ENCODE data around the gene CAPN11. TPM values are rescaled to one million over a fixed set of nuclear protein-coding genes. Genes with fewer than 3 reads are reported as not detected.

The CAPN11 gene
- total RNA-seq, 2 donors from 2014 or later: 2.0 TPM; not detected in 1

- Histone ChIP-seq H3K27me3 (no peaks in the 10 kb centered on the region), H3K4me1 (no peaks in the 10 kb centered on the region), H3K9me3 (no peaks in the 10 kb centered on the region), H3K36me3 (no peaks in the 10 kb centered on the region), H3K4me3 (no peak overlapping the region), H3K27ac (no peak overlapping the region), H3K9ac (ENCODE audit: low read depth in 2 of 2, low read length in 2 of 2) (no peak overlapping the region)
- DNase-seq: no peak
- intact Hi-C loops (cut with DNase I): loop anchor here (2.0 kb wide), 1 partner anchor 55 kb away; no protein-coding TSS in a partner anchor
- TF ChIP-seq CTCF (IDR thresholded peaks at IDR 0.05): peak; percentile 2
Observed at GRCh38 chr6:44152109-44152461, 6.5 kb upstream of the CAPN11 start.

- H3K36me3 ChIP-seq: no peaks in the 10 kb centered on the region
- no peaks in the 10 kb centered on the region for H3K27me3 ChIP-seq
- H3K4me1 ChIP-seq: no peaks in the 10 kb centered on the region
- DNase-seq: no peak
- TF ChIP-seq CTCF (IDR thresholded peaks at IDR 0.05): no peak
- H3K9me3 ChIP-seq: no peaks in the 10 kb centered on the region
- no peak overlapping the region for H3K9ac ChIP-seq (ENCODE audit: low read depth in 2 of 2, low read length in 2 of 2)
- H3K4me3 ChIP-seq: no peak overlapping the region
- no peak overlapping the region for H3K27ac ChIP-seq
- intact Hi-C loops (cut with DNase I): loop anchor here (2.0 kb wide), 1 partner anchor 56 kb away; no protein-coding TSS in a partner anchor
Observed at GRCh38 chr6:44152533-44152932, 6.1 kb upstream of the CAPN11 start.

- H3K27ac ChIP-seq: no peak overlapping the region
- TF ChIP-seq CTCF (IDR thresholded peaks at IDR 0.05): no peak
Observed at GRCh38 chr6:44154067-44154466, 4.6 kb upstream of the CAPN11 start.

GRCh38 chr6:44156494-44157151, 2.0 kb upstream of the CAPN11 start:
- H3K4me1 ChIP-seq: no peaks in the 10 kb centered on the region

More at GRCh38 chr6:44154067-44154466, 4.6 kb upstream of the CAPN11 start:
- no peak overlapping the region for H3K4me3 ChIP-seq
- H3K36me3 ChIP-seq: no peaks in the 10 kb centered on the region
- H3K27me3 ChIP-seq: no peaks in the 10 kb centered on the region
- intact Hi-C loops (cut with DNase I): no loop called here
- H3K9ac ChIP-seq (ENCODE audit: low read depth in 2 of 2, low read length in 2 of 2): no peak overlapping the region
- DNase-seq: no peak
- H3K4me1 ChIP-seq: no peaks in the 10 kb centered on the region
- H3K9me3 ChIP-seq: no peaks in the 10 kb centered on the region

GRCh38 chr6:44157152-44157521, 1.5 kb upstream of the CAPN11 start:
- no peak for DNase-seq
- Histone ChIP-seq H3K36me3 (no peaks in the 10 kb centered on the region), H3K27ac (no peak overlapping the region), H3K9ac (ENCODE audit: low read depth in 2 of 2, low read length in 2 of 2) (no peak overlapping the region), H3K4me1 (no peaks in the 10 kb centered on the region), H3K9me3 (no peaks in the 10 kb centered on the region), H3K4me3 (no peak overlapping the region), H3K27me3 (no peaks in the 10 kb centered on the region)
- no peak for TF ChIP-seq CTCF (IDR thresholded peaks at IDR 0.05)
- intact Hi-C loops (cut with DNase I): no loop called here

More at GRCh38 chr6:44156494-44157151, 2.0 kb upstream of the CAPN11 start:
- TF ChIP-seq CTCF (IDR thresholded peaks at IDR 0.05): no peak
- peak; percentile 50 for DNase-seq
- H3K36me3 ChIP-seq: no peaks in the 10 kb centered on the region
- no peak overlapping the region for H3K4me3 ChIP-seq
- no peak overlapping the region for H3K9ac ChIP-seq (ENCODE audit: low read depth in 2 of 2, low read length in 2 of 2)
- H3K9me3 ChIP-seq: no peaks in the 10 kb centered on the region
- intact Hi-C loops (cut with DNase I): no loop called here
- H3K27ac ChIP-seq: no peak overlapping the region
- no peaks in the 10 kb centered on the region for H3K27me3 ChIP-seq
